ENCODE data around the gene ALDH3B2.
"Not testable (repeated sequence)": the region's sequence is repeated elsewhere in the genome, so short reads cannot be mapped to it uniquely, and the experiment has no call there.

The ALDH3B2 gene

DNA sequence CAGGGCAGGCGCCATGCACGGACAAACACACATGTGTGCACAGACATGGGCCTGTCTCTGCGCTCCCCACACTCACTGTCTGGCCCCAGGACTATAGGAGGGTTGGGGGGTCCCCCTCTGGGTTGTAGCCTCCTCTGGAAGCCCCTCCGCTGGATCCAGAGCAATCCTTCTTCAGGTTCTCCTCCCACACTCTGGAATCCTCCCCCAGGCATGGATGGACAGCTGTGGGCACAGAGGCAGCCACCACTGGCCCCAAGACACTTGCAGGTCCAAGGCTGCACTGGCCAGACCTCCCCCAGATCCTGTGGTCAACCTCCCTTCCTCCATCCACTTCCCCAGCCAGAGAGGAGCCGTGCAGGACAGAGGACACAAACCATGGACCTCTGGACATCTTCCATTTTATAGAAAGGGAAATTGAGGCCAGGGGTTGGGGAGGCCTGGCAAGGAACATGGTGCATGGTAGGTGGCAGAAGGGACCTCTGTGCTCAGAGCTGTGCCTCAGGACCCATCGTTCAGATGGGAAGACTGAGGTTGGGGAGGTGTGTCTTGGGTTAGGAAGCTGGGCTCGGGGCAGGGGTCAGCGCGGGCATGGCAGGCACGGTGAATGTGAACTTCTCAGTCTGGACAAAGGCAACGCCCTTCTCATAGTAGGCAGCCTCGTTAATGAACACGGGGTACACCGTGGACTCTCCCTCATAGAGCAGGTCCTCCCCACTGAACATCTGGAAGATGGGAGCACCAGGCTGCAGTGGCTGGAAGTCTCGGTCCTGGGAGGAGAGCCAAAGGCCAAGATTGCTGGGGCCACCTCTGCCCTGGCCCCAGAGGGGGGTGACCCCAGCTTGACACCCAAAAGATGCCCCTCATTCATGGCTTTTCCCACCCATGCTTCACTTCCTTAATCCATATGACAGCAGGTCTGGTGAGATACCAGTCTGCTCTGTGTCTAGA is 32.0 kb downstream of the ALDH3B2 start:
- DNase-seq (ENCODE audit: low read depth), result no peak

DNA sequence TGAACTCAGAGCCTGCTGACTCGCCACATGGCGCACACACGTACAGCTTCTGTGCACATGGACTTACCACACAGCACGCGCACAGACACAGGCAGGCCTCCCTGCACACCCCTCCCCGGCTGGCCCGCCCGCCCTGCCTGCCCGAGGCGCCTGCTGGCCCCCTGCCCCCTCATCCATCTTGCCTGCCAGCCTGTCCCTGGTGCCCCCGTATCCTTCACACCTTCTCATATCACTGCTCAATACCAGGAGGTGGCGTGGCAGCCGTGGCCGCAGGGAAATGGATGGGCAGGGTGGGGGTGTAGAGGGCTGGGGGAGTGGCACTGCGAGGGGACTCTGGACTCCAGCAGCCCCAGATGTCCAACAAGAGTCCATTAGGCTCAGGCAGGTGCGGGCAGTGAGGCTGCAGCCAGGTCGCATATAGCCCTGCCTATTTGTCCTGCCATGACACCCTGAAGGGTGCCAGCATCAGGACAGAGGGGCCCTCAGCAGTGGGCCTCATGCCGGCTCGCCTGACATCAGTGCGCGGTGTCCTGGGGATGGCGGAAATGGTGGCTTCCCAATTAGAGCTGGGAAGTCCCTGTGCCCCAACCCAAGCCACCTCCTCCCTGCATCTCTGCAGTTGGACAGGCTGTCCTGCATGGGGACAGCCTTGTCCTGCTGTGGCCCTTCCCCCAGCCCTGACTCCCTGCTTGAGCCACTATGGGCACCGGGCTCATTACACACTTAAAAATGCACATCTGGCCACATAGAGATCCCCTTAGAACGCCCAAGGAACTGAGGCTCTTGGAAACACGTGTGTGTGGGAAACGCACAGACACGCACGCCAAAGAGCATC is 32.9 kb downstream of the ALDH3B2 start:
- no peak for DNase-seq (ENCODE audit: low read depth)

DNA sequence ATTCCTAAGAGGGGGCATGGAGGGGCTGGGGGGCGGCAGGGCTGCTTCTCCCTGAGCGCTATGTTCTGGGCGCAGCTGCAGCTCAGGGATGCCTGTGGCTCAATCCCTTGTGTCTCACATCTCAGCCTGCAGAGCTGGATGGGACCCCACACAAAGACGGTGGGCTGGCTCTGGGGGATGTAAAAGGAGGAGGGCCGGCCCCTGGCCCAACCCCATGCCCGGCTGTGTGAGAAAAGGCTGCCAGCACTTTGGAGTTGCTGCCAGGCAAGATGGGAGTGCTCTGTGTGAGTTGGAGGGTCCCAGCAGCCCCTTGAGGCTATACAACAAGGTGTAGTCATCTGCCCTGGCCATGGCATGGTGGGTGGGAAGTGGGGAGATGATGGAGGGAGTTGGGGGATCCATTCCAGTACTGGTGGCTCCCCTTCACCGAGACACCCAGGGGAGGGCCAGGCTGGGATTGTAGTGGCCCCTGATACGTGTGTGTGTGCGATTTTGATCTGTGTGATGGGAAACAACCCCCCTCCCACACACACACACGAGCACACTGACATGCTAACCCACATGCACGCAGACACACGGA is 33.6 kb downstream of the ALDH3B2 start:
- no peak for DNase-seq (ENCODE audit: low read depth)

DNA sequence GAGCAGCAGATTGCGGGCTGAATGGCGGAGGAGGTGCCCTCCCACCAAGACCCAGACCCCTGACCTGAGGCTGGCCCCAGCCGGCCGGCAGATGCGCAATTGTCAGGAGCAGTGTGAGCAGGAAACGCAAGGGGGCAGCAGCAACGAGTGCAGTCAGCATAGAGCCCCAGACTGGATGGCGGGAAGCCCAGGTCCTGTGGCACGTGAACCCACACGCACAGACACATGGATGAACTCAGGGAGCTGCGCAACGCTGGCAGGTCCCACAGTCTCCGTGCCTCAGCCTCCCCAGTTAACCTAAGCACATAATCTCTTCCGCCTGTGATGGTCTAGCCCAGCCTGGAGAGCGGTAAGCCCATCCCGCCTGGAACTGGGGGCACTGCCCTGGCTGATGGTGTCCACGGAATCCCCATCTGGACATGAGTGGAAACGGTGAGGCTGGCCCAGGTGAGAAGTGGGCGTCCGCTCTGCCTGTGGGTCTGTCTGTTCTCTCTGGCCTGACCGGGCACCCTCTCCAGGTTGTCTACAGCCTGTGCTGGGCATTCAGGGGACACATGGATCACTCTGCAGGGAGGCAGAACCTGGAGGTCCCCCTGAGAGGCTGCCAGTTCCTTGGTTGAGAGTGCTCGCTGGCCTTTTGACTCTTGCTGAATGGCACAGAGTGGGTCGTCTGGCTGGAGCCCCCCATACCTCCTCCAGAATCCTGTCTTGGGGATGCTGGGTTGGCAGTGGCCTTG is 34.2 kb downstream of the ALDH3B2 start:
- peak; percentile 45 for DNase-seq (ENCODE audit: low read depth)

DNA sequence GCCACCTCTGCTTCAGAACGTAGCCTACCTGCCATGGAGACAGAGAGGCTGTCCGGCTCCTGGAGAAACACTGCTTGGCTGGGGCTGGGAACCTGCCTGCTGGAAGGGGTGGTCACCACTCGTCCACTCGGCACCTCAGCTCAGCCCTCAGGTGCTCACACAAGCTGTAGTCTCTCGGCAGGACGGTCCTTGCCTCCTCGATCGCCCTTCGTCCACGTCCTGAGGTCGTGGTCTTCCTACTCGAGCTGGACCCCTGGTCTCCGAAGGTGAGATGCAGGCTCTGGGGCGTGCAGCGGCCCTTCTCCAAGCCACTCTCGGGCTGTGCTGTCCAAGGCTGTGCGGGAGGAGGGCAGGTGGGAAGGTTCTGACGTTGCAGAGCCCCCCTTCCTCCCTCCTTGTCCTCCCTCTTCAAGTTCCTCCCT is 35.0 kb downstream of the ALDH3B2 start, which contains the start of gene TBX10:
Gene TBX10, minus strand, starts transcription at position 326 of the 422 bp plus-strand sequence. Its CDS starts 291 bp downstream, at position 35.
- no peak for DNase-seq (ENCODE audit: low read depth)

DNA sequence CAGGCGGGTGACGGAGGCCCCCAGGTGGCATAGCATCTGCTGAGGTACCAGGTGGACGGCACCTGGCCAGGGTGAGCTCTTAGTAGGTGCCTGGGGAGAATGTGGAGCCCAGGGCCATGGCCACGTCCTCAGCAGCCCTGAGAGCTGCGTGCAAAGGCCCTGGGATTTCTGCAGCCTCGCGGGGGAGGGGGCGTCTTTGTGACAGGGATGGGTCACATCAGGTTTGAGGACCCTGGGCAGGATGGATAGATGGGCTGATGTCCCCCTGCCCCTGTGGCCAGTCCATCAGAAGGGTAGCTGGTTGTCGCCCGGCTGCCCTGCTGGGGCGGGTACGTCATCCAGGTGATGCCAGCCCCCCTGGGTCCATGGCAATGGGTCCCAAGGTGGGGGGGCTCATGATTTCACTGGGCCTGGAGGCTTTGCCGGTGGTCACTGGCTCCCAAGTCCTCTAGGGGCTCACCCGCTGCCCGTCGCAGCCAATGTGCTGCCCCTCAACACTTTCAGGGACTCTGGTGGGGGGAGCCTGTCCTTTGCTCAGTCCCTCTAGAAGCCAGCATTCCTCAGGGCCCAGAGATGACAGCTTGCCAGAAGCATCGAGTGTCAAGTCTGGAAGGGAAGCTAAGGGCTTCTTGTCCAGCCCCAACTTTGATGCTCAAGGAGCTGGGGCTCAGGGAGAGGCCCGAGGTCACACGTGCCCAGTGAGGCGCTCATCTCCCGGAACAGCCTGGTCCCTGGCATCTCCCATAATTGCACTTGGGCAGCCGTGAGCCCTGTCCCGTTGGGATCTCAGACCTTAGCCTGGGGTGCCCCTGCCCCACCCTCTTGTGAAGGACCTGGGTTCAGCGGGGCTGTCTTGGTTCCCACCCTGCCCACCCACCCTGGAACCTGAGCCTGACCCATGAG is 35.6 kb downstream of the ALDH3B2 start:
- no peak for DNase-seq (ENCODE audit: low read depth)

DNA sequence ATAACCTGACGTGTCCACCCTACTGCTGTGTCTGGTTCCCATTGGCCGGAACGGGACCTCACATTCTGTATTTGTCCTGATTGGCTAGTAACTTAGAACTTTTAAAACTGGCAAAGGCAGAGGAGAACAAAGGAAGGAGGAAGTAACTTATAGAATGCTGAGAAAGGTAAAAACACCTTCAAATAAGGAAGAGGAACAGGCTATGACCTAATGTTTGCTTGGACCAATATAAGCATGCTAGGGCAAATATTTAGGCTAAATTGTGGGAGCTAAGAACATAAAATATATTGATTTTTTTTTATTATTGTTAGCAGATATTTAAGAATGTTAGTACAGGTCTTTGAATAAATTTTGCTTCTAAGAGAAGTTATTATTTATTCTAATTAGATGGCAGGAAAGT is 37.0 kb downstream of the ALDH3B2 start:
- DNase-seq (ENCODE audit: low read depth), result not testable (repeated sequence)

DNA sequence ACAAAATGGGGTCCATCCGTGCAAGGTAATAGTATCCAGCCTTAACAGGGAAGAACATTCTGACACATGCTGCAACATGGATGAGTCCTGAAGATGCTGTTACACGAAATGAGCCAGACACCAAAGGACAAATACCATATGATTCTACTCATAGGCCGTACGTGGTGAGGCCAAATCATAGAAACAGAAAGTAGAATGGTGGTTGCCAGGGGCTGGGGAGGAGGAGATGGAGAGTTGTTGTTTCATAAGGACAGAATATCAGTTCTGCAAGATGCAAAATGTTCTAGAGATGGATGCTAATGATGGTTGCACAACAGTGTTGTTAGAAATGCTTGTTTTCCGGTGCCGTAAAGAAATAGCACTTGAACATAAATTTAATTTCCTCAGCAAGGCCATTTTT is 37.5 kb downstream of the ALDH3B2 start:
- DNase-seq (ENCODE audit: low read depth), result no peak

DNA sequence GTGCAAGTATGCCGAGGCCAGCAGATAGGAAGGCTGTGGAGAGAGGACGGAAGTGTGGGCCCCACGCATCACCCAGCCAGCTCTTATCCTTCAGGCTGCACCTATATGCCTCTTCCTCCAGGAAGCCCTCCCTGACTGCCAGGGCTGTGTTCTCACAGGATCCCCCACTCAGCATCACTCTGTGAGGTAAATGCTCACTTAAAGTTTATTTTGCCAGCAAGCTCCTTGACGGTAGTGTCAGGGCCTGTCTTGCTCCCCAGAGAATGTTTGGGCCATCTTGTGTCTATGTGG is 39.2 kb downstream of the ALDH3B2 start:
- DNase-seq (ENCODE audit: low read depth), result no peak

DNA sequence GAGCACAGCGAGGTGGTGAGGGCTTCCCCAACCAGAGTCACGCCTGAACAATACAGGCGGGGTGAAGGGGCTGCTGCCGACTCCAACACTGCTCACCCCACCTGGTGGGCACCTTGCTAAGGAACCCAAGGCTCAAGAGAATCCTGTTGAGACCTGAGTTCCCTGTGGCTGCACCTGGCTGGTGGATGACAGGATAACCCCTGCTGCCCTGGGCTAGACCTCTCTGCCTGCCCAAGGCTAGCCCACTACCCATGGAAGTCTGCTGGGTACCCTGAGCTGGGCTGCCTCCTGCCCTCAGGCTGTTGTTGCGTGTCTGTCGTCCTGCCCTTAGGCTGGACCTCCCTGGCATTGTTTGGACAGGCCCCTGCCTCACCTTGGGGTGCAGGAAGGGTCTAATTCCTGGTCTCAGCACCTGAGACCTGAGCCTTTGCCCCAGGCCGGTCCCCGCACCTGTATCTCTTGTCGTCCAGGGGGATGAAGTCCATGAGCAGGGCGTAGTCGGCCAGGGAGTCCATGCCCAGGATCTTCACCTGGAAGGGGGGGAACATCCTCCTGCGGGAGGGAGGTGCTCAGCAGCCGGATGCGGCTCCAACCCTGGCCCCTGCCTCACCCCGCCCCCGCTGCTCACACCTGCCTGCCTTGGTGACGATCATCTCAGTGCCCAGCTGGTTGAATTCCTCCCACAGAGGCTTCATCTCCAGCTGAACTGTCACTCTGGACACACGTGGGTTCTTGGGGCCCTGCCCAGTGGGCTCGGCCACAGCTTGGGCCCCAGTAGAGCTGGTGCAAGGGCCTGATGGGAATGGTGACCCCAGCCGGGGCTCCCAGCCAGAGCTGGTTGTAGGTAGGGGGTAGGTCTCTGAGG is 39.8 kb downstream of the ALDH3B2 start:
- no peak for DNase-seq (ENCODE audit: low read depth)

DNA sequence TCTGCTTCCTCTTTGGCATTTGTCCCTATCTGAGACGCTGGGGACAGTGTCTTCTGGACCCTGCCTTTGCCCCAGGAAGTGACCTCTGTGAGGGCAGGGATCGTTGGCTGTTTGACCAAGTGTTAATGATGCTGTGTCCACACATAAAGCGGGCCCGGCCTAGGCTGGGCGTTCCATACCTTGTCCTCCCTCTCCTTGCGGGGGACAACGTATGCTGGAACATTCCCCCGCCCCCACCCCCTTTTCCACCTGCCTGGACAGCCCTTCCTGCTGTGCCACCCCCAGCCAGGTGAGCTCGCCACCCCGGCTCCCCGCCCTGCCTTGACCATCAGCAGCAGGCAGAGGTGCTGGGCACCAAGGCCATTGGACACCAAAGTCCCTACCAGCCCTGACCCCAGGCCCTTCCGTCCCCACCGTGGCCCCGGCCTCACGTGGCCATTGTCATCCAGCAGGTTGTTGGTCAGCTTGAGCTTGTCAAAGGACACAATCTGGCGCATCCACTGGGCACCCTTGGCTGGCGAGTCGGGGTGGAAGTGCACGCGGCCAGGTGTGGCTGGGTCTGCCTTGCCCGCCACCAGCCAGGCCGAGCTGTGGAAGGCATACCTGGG is 40.6 kb downstream of the ALDH3B2 start:
- DNase-seq (ENCODE audit: low read depth), result no peak

DNA sequence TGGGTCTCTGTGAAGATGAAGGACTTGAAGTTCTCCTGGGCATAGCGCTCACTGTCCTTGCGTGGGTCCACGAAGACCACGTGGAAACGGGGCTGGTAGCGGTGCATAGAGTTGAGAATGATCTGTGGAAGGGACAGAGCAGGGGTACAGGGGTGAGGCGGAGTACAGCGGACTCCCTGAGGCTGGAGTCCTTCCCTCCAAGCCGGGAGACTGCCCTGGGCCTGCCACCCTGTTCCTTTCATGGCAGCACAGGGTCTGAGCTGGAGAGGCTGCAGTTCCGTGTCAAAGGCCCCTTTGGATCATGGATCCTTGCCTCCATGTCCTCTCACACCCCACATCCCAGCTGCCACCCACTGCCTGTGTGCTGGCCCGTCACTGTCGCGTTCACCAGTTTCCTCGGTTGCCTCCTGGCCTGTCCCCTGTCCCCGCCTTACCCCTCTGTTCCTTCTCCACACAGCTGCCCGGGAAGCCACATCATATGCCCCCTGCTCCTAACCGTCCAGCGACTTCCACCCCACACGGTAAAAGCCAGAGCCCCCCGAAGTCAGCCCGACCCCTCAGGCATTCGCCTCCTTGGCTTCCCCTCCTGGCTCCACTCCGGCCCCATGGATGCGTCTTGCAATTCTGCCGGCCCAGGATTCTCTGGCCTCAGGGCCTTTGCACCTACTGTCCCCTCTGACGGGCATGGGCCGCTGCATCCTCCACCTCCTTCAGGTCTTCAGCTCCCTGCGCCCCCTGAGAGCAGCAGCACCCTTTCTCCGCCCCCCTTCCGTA is 41.3 kb downstream of the ALDH3B2 start:
- no peak for DNase-seq (ENCODE audit: low read depth)

DNA sequence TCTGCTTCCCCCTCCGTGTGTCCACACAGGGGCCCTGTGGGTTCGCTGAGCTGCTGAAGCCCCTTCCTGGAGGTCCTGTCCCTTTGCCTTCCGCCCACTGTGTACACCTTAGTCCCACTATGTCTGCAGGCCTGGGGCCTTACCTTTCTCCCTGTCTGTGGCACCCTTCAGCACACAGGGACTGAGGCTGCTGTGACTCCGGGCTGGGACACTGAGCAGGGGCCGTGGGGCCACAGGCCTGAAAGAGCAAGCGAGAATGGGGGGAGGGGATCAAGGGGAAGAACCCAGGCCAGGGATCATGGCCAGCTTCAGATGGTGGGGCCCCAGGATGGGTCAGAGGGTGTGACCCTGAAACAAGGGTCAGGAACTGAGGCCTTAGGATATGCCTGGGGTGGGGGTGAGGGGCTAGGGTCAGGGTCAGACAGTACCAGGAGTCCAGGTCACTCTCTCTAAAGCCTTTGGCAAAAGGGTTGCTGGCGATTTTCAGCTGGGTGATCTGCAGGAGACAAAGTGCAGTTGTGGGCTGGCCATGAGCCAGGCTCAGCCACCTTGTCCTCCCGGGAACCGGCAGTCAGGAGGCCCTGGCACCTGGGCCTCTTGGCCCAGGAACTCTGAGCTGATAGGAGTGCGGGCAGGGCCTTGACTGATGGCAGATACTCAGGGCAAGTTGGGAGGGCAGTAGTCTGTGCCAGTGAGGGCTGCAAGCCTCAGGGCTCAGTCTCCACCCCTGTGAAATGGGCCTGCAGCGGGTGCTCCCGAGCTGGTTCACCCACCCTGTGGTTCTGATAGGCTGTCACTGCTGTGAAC is 42.0 kb downstream of the ALDH3B2 start:
- no peak for DNase-seq (ENCODE audit: low read depth)

DNA sequence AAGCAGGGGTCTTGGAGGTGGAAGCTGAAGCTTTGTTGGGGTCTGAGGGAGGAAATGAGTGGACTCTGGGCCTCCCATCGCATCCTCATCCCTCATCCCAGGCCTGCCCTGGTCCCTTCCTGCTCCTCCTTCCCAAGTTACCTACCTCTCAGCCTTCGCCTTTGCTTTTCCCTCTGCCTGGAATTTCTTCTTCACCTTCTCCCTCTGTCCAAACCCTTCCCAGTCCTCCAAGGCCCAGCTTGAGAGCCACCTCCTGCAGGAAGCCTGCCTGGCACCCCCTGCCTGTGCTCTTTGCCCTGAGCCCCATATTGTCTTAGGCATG is 42.6 kb downstream of the ALDH3B2 start:
- DNase-seq (ENCODE audit: low read depth), result no peak

DNA sequence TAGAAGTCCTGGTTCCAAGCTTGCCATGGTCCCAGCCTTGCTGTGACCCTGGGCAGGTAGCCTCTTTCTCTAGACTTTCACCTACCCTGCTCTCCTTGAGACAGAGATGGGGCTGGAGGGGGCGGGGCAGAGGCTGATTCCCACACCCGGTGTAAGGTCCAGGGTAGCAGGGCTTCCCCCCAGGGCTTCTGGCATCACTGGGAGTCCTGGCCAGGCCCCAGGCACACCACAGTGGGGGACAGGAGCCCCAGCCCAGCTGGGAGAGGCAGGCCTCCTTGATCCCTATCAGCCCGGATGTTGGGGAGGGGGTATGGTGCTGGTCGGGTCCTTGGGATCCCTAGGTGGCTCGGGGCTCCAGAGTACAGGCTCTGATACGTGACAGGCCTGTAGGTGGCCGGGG is 43.0 kb downstream of the ALDH3B2 start:
- DNase-seq (ENCODE audit: low read depth), result no peak

DNA sequence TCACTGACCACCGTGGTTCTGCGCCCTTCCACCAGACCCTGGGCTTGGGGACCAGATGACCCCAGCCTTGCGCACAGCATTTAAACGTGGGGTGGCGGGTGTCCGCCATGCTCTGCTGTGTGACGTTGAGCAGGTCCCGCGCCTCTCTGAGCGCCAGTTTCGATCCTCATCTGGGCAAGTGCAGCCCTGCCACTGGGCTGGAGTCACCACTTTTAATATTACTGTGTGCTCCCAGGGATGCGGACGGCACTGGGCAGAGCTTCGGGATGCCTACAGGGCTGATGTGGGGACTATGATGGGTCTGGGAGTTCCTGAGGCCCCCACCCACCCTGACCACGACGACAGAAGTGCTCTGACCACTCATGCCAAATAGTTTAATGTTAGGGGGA is 43.5 kb downstream of the ALDH3B2 start:
- DNase-seq (ENCODE audit: low read depth), result no peak

DNA sequence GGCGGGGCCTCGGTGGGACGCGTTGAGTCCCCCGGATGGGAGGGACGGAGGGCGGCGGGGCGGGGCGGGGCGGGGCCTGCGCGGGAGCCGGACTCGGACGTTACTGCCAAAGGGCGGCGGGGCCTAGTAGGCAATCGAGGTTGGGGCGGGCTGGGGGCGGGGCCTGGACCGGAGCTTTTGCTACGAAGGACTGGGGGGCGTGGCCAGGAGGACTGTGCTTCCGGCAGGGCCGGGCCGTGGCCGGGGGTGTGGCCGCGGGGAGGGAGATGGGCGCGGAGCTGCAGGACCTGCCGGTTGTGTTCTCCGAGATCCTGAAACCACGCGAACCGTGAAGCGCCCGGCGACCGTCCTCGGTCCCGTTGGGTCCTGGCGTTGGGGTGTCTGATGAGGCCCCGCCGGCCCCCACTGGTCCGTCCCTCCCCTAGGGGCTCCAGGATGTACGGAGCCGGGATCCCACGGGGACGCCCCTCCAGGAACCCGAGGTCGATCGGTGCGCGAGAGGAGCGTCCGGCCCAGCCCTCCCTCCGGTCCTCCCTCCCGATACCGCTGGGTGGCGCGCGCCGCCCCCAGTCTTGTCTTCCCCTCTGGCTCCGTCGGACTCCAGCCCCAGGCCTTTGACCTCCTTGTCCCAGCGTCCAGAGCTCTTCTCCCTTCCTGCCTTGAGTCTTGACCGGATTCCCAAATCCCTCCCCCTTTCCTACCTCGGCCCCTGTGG is 44.0 kb downstream of the ALDH3B2 start:
- DNase-seq (ENCODE audit: low read depth), result peak; percentile 92

All from amniotic epithelial cell (primary cell).